Heart left ventricle (tissue), 13 donors: Measurements from ENCODE around the gene CRIM1.

Experiments
- CTCF ChIP-seq, 12 donors: fragments of 200-600 bp; sonication (generic) in 4 of 12; IDR thresholded peaks; one replicate each; pipeline versions ENCODE4 v1.5.0 to v1.8.0; 2018 to 2022; ENCODE audit warnings: antibody characterized with exemption in 12 of 12, mild to moderate bottlenecking in 5 of 12
- POLR2A ChIP-seq, 2 donors: fragments of 450-650 bp; IDR thresholded peaks; one replicate each; pipeline ENCODE4 v1.6.1; 2017; ENCODE audit warnings: antibody characterized with exemption in 2 of 2, mild to moderate bottlenecking in 2 of 2, moderate library complexity in 2 of 2
- donor health status: ischemic (EF 13 %, LVEDD 7.1; RV severe dilation, severe dysfunction).
- donor health status: DM: no; HTN: yes; CAD: no.
- donor health status: DM: no; HTN: no; CAD: no.
- donor health status: ischemic (EF 25% LVEDD 6.9; RV normal size, moderate dysfunction).
- donor health status: ischemic (EF 25% LVEDD 5.7; RV mildly dilated, moderate dysfunction).
- donor health status: ischemic (EF 35%, LVEDD 5.7; RV mildly dilated, moderate dysfunction).
- donor health status: nonischemic (EF 11% LVEDD 7.7; RV severe dilation, severe dysfunction).
- donor health status: DM: yes; HTN: yes; CAD: no.
- donor health status: PGD.
- donor health status: ischemic (EF 29% LVEDD 5.4; RV normal size, mild dysfunction).
- donor health status: nonischemic (EF 23%, LVEDD 6.1; RV moderate dilation, normal function).

- no peak for TF ChIP-seq CTCF (IDR thresholded peaks at IDR 0.05)
- TF ChIP-seq POLR2A (IDR thresholded peaks at IDR 0.05), result no peak
Measured at GRCh38 chr2:36487947-36488346, 132.4 kb downstream of the CRIM1 start.
